ENCODE results near the gene SGIP1.

DNA sequence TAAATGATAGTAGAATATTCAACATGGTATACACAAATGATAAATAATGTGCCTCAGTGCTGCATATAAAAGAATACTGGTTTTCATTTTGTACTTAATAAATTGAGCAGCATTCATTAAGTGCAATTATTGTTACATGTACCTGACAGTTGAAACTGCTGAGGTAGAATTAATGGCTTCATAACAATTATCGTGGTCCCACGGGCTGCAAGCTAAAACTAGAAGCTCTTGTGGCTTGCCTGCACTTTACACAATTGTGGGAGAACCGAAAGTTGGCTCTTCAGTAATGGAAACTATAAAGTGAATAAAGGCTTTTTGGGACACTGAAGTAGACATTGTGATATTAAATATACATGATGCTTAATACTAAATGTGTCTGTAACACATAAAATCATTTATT lies 243.9 kb downstream of the SGIP1 start:
- TF ChIP-seq GATA2 (IDR thresholded peaks at IDR 0.05; ENCODE audit: low read depth, low read length) (no peak), GATA3 (IDR thresholded peaks at IDR 0.05; ENCODE audit: low read depth, low read length) (no peak)

Measured in SH-SY5Y (cell line).